IPS DF 6.9 (cell line): ENCODE data around the gene TBC1D8.
A peak's percentile ranks its signal among the peaks of the same experiment; 100 is the strongest.

Experiments
- DNase-seq: peaks from one replicate; pipeline ENCODE4 v3.0.0-alpha.2; 2013; ENCODE audit warnings: low read depth, low spot score
- H3K27ac ChIP-seq: one replicate; pipeline ENCODE4 v1.5.1; 2013; ENCODE audit warnings: low read length, control low read depth
- H3K27me3 ChIP-seq: 2 replicates; pipeline ENCODE4 v1.6.1; 2013; ENCODE audit warnings: mild to moderate bottlenecking, low read length; ENCODE audit not compliant: control insufficient read depth, insufficient read depth
- H3K36me3 ChIP-seq: 2 replicates; pipeline ENCODE4 v1.6.1; 2013; ENCODE audit warnings: low read length; ENCODE audit not compliant: control insufficient read depth, insufficient read depth
- H3K4me1 ChIP-seq: 2 replicates; pipeline ENCODE4 v1.6.1; 2013; ENCODE audit warnings: low read length; ENCODE audit not compliant: control insufficient read depth, insufficient read depth
- H3K4me3 ChIP-seq: 2 replicates; pipeline ENCODE4 v1.5.1; 2013; ENCODE audit warnings: mild to moderate bottlenecking, low read length
- H3K9me3 ChIP-seq: 2 replicates; pipeline ENCODE4 v1.6.1; 2013; ENCODE audit warnings: low read length, inconsistent platforms; ENCODE audit not compliant: control insufficient read depth, insufficient read depth
- WGBS: extraction: QIAGEN DNeasy Blood & Tissue Kit; methylation state at CpG from one replicate; pipeline ENCODE4 v1.1.7; 2013; ENCODE audit warnings: mixed read lengths, missing lambda C conversion rate; ENCODE audit not compliant: insufficient read length, insufficient coverage; 5-methylcytosine and 5-hydroxymethylcytosine counted together

Gene TBC1D8

DNA sequence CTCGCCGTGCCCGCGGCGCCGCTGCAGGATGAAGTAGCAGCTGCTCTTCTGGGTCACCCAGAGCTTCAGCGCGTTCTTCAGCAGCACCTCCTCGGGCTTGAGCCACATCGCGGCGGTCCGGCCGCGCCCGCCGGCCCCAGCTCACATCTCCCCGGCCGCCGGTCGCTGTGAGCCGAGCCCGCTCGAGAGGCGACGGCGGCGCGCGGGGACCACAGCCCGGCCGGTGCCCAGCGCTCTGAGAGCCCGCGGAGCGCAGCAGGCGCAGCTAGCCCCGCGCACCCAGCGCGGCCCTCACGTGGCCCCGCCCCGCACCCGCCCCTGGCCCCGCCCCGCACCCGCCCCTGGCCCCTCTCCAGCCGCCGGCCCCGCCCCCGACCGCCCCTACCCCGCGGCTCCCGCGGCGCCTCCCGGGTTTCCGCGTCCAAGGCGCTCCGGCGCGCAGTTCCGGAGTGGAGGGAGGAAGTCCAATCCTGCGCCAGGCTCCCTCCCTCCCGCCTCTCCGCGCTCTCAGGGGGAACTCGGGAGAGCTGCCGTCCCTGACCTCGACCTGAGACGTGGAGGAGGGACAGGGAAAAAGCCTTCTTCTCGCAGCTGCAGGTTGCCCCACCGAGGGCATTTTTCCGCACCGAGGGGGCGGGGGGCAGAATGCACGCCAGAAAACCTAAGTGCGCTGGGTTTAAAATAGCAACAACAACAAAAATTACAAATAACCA, at the start of gene TBC1D8:
TSS of gene TBC1D8 (minus strand) at position 237 of the 713 bp plus-strand sequence. CDS start at position 108, 129 bp downstream.
- Histone ChIP-seq H3K36me3 (no peaks in the 10 kb centered on the region), H3K4me1 (peaks cover 7% of the 10 kb centered on the region), H3K27me3 (no peaks in the 10 kb centered on the region), H3K27ac (no peak within 1 kb of the TSS), H3K4me3 (peak within 1 kb of the TSS; percentile 91), H3K9me3 (no peaks in the 10 kb centered on the region)
- no CpG with 5 or more reads among the region's 81 CpGs for WGBS
- no peak for DNase-seq

GRCh38 chr2:101200676-101201075, 49.5 kb upstream of the TBC1D8 start:
- no peak for DNase-seq

DNA sequence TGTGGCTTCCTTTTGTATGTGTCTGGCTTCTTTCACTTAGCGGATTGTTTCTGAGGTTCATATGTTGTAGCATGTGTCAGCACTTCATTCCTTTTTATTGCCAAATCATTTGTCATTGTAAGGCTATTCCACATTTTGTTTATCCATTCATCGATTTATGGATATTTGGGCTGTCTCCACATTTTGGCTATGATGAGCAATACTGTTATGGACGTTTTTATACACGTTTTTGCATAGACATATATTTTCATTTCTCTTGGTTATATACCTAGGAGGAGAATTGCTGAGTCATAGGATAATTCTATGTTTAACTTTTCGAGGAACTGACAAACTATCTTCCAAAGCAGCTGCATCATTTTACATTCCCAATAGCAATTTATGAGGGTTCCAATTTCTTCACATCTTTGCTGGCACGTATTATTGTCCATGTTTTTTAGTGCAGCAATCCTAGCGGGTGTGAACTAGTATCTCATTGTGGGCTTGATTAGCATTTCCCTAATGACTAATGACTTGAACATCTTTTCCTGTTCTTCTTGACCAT, 48.1 kb upstream of the TBC1D8 start:
- no peak for DNase-seq
- Histone ChIP-seq H3K27me3 (no peaks in the 10 kb centered on the region), H3K9me3 (no peaks in the 10 kb centered on the region), H3K4me3 (no peak overlapping the region), H3K27ac (no peak overlapping the region), H3K4me1 (no peaks in the 10 kb centered on the region), H3K36me3 (no peaks in the 10 kb centered on the region)
- no CpG with 5 or more reads among the region's 7 CpGs for WGBS

More at GRCh38 chr2:101200676-101201075, 49.5 kb upstream of the TBC1D8 start:
- no peaks in the 10 kb centered on the region for H3K36me3 ChIP-seq
- no CpG with 5 or more reads among the region's 2 CpGs for WGBS
- H3K4me1 ChIP-seq = no peaks in the 10 kb centered on the region
- no peak overlapping the region for H3K4me3 ChIP-seq
- H3K27me3 ChIP-seq = no peaks in the 10 kb centered on the region
- no peak overlapping the region for H3K27ac ChIP-seq
- no peaks in the 10 kb centered on the region for H3K9me3 ChIP-seq

GRCh38 chr2:101197814-101198213, 46.6 kb upstream of the TBC1D8 start:
- no peaks in the 10 kb centered on the region for H3K9me3 ChIP-seq
- no peak for DNase-seq
- no peaks in the 10 kb centered on the region for H3K36me3 ChIP-seq
- no peaks in the 10 kb centered on the region for H3K4me1 ChIP-seq
- no peaks in the 10 kb centered on the region for H3K27me3 ChIP-seq
- H3K27ac ChIP-seq = no peak overlapping the region
- H3K4me3 ChIP-seq = no peak overlapping the region
- no CpG with 5 or more reads among the region's 12 CpGs for WGBS

DNA sequence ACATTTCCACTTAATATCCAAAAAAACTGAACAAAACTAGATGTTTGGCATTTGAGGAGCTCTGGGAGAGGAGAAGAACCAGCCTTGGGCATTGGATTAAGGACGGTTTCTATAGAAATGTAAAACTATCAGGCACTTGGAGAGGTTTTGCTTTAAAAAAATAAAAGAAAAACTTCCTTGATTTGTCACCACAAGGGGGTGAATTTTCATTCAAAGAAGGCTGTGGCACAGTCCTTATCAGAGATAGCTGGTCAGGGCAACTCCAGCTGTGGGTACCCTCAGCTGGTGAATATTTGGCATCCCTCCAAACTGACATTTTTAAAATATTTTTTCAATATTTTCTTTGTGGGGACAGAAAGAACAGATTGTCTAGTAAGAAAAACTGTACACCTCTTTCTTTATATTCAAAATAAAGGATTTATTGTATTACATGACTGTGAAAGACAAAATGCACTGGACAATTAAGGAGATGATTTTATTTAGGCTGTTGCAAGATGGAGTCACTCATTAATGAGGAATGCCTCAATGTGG, 46.1 kb upstream of the TBC1D8 start:
- no peak for DNase-seq
- Histone ChIP-seq H3K27ac (no peak overlapping the region), H3K9me3 (no peaks in the 10 kb centered on the region), H3K4me3 (no peak overlapping the region), H3K4me1 (no peaks in the 10 kb centered on the region), H3K27me3 (no peaks in the 10 kb centered on the region), H3K36me3 (no peaks in the 10 kb centered on the region)
- WGBS = no CpG with 5 or more reads among the region's 1 CpG

DNA sequence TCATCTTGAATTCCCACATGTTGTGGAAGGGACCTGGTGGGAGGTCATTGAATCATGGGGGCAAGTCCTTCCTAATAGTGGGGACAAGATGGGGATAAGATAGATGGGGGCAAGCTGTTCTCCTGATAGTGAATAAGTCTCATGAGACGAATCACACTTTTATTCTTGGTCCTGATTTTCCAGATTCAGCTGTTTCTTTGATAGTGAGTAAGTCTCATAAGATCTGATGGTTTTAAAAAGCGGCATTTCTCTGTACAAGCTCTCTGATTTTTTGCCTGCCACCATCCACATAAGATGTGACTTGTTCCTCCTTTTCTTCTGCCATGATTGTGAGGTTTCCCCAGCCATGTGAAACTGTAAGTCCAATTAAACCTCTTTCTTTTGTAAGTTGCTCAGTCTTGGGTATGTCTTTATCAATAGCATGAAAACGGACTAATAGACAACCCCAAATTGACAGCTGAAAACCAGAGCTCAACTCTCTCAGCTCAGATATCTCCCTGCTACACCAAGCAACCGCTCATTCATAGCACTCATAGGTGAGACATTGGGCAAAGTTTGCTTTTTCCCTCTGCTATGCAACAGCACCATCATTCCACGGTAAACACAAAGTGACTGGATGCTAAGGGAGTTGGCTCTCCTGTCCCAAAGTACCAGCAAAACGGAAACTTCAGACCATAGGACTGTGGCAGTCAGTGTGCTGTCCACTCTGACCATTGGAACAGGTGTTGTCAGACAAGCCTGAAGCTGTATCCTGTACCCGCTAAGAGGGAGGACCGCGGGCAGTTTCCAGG, 44.9 kb upstream of the TBC1D8 start:
- H3K4me3 ChIP-seq = no peak overlapping the region
- no peak overlapping the region for H3K27ac ChIP-seq
- H3K36me3 ChIP-seq = no peaks in the 10 kb centered on the region
- no peaks in the 10 kb centered on the region; the same call in 1 of the 2 replicates for H3K4me1 ChIP-seq
- no peak for DNase-seq
- no peaks in the 10 kb centered on the region for H3K9me3 ChIP-seq
- no CpG with 5 or more reads among the region's 9 CpGs for WGBS
- no peaks in the 10 kb centered on the region for H3K27me3 ChIP-seq

- no peak for DNase-seq
- Histone ChIP-seq H3K27me3 (no peaks in the 10 kb centered on the region), H3K4me1 (peaks cover 1% of the 10 kb centered on the region; the same call in 1 of the 2 replicates), H3K27ac (no peak overlapping the region), H3K9me3 (no peaks in the 10 kb centered on the region), H3K4me3 (no peak overlapping the region), H3K36me3 (no peaks in the 10 kb centered on the region)
- no CpG with 5 or more reads among the region's 11 CpGs for WGBS
Measured at GRCh38 chr2:101193033-101193626, 41.9 kb upstream of the TBC1D8 start.

DNA sequence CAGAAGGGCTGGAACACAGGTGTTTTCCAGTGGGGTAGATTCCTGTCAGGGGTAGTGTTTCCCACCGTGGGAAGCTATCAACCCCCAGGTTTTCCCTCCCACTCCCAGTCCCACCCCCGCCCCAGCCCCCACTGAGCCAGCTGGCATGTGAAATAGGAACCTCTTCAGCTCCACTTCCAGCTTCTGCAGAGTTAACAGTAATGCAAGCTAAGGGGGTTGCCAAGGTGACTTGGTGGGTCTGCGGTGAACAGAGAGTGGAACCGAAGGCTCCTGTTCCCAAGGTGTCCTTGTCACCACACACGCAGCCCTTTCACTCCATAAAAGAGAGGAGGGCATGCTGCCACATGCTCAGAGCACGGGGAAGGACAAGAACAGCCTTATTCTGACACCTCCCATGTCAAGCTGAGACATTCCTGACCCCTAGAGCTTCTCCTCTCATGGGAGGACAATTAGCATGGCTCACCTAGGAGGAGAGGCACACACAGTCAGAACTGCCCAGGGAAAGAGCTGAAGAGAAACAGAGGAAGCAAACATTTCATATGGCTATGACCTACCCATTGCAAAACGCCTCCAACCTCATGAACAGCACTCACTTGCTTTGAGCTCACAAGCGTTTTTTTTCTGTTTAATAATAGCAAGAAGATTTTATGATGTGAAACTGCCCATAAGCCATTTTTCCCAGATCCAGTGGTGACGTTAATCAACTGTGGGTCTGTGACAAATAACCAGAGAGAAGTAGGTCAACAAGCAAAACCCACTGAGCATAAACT, 39.8 kb upstream of the TBC1D8 start:
- Histone ChIP-seq H3K4me3 (no peak overlapping the region), H3K27ac (no peak overlapping the region), H3K9me3 (no peaks in the 10 kb centered on the region), H3K36me3 (no peaks in the 10 kb centered on the region), H3K27me3 (no peaks in the 10 kb centered on the region), H3K4me1 (peaks cover 1% of the 10 kb centered on the region; the same call in 1 of the 2 replicates)
- DNase-seq = no peak
- WGBS = no CpG with 5 or more reads among the region's 9 CpGs

DNA sequence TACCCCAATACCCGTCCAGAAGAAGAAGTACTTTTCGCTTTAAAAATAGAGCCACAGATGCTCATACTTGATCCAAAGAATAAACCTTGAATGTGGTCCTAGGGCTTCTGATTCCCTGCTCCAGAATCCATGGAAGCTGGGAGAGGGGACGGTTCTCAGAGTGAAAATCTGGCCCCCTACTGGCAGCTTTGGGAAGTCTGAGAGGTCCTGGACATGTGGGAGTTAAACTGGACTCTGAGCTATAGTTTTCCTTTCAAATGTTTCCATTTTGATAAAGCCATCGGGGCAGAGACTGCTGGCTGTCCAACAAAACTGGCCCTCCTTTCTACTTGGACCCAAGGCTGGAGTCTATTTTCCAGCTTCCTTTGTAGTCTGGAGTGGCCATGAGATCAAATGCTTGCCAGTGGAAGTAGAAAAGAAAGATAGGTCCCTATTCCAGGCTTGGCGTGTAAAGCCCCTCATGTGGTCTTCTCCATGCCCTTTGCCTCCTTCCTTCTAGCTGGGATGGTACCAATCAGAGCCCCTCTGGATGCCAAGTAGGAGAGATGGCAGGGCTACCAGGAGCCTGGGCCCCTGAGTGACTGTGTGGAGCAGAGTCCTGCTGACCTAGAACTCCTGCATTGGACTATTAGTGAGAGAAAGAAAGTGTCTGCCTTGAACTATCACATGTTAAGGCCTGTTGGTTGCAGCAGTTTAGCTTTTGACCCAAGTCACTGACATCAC, 37.7 kb upstream of the TBC1D8 start:
- H3K27me3 ChIP-seq = no peaks in the 10 kb centered on the region
- no peak overlapping the region for H3K27ac ChIP-seq
- no peak overlapping the region for H3K4me3 ChIP-seq
- peaks cover 1% of the 10 kb centered on the region; the same call in 1 of the 2 replicates for H3K4me1 ChIP-seq
- DNase-seq = peak; percentile 45
- no CpG with 5 or more reads among the region's 5 CpGs for WGBS
- no peaks in the 10 kb centered on the region for H3K9me3 ChIP-seq
- no peaks in the 10 kb centered on the region for H3K36me3 ChIP-seq
